GM10847 (cell line): ENCODE measurements around the gene SAMD4B.

Source experiments
- POLR2A ChIP-seq: IDR thresholded peaks from 2 replicates; pipeline ENCODE4 v1.6.1; 2011; ENCODE audit not compliant: insufficient read length; ENCODE audit errors: extremely low read depth

Gene SAMD4B

GRCh38 chr19:39405261-39405957 is 63.2 kb downstream of the SAMD4B start:
- no peak for TF ChIP-seq POLR2A

- no peak for TF ChIP-seq POLR2A
Measured at GRCh38 chr19:39405958-39406655, 63.9 kb downstream of the SAMD4B start.

- peak; percentile 100 for TF ChIP-seq POLR2A
Measured at GRCh38 chr19:39406656-39407409, 64.6 kb downstream of the SAMD4B start, which contains the start of gene ZFP36. TSS of gene ZFP36 (plus strand) at chr19:39406847. CDS start at chr19:39406905, 58 bp downstream.

- no peak for TF ChIP-seq POLR2A
Measured at GRCh38 chr19:39407410-39407659, 65.1 kb downstream of the SAMD4B start.

- TF ChIP-seq POLR2A, result no peak
Measured at GRCh38 chr19:39407660-39408391, 65.6 kb downstream of the SAMD4B start.

GRCh38 chr19:39408392-39409207 is 66.4 kb downstream of the SAMD4B start:
- no peak for TF ChIP-seq POLR2A

GRCh38 chr19:39409208-39410016 is 67.2 kb downstream of the SAMD4B start:
- TF ChIP-seq POLR2A, result peak; percentile 80

- TF ChIP-seq POLR2A, result peak; percentile 37
Measured at GRCh38 chr19:39410017-39410830, 68.0 kb downstream of the SAMD4B start.

- no peak for TF ChIP-seq POLR2A
Measured at GRCh38 chr19:39410831-39411080, 68.5 kb downstream of the SAMD4B start.

GRCh38 chr19:39411081-39411831 is 69.0 kb downstream of the SAMD4B start:
- TF ChIP-seq POLR2A, result peak; percentile 12

GRCh38 chr19:39411832-39412099 is 69.5 kb downstream of the SAMD4B start:
- no peak for TF ChIP-seq POLR2A

- peak; percentile 91 for TF ChIP-seq POLR2A
Measured at GRCh38 chr19:39412100-39412866, 70.1 kb downstream of the SAMD4B start, which contains the start of gene PLEKHG2. TSS of gene PLEKHG2 (plus strand) at chr19:39412669. CDS start at chr19:39414087, 1,418 bp downstream.
